GM21723 (cell line): ENCODE measurements around the gene FRMPD1.

ENCODE experiments used
- ATAC-seq: cut with Tn5 transposase; IDR thresholded peaks from one replicate; pipeline ENCODE4 v1.9.1; 2021; ENCODE audit warnings: mild to moderate bottlenecking, moderate library complexity; ENCODE audit not compliant: unreplicated experiment

Gene FRMPD1

GRCh38 chr9:37769306-37769705, 118.6 kb downstream of the FRMPD1 start:
- ATAC-seq: no peak

- no peak for ATAC-seq
Observed at GRCh38 chr9:37769995-37770394, 119.2 kb downstream of the FRMPD1 start.

- no peak for ATAC-seq
Observed at GRCh38 chr9:37775216-37775919, 124.6 kb downstream of the FRMPD1 start.

DNA sequence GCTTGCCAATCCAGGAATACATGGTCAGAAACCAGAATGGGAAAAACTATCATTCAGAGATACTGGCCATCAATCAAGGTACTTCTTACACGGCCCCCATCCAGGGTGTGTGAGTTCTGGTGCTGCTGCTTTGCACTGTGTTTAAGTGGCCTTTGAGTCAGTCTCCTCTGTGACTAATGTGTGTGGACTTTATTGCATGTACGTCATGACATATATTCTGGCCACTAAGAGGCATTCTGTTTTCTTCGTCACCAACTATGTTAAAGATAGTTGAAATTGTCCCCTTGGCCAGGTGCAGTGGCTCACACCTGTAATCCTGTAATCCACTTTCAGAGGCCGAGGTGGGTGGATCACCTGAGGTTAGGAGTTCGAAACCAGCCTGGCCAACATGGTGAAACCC, 125.6 kb downstream of the FRMPD1 start:
- ATAC-seq: no peak

GRCh38 chr9:37778534-37778933, 127.8 kb downstream of the FRMPD1 start:
- no peak for ATAC-seq

DNA sequence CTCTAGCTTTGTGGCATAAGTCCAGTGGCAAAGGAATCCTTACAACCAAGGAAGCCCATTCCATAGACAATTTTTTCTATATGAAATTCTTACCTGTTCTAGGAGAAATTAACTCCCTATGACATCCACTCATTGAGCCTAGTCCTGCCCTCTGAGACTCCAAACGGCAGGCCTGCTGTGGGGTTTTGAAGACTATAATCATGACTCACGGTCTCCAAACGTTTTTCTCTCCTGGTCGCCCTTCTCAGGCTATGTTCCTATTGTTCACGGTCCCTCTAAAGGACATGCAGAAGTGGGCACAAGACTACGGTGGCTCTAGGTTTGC, 133.5 kb downstream of the FRMPD1 start:
- peak; percentile 1 for ATAC-seq

GRCh38 chr9:37784616-37785483, 134.1 kb downstream of the FRMPD1 start, which contains the start of gene EXOSC3:
Gene EXOSC3 (minus strand): TSS chr9:37785064. CDS start chr9:37785044, 20 bp downstream.
- peak; percentile 93 for ATAC-seq

DNA sequence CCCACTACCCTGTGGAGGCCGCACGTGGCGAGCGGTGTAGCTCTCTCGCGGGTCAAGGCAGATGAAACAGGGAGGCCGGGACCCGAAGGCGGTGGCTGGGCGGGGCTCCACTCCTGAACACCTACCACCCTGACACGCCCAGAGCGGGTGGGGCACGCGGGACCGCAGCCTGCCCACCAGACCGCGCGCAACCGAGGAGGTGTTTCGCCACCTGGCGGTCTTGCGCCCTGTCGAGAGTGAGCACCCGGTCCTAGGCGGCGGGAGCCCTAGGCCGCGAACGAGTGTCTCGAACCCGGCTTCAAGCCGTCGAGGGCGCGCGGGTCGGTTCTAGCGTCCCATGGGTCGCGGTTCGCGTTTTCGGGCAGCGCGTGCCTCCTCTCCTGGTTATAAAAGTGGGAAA, 136.3 kb downstream of the FRMPD1 start:
- ATAC-seq: no peak

DNA sequence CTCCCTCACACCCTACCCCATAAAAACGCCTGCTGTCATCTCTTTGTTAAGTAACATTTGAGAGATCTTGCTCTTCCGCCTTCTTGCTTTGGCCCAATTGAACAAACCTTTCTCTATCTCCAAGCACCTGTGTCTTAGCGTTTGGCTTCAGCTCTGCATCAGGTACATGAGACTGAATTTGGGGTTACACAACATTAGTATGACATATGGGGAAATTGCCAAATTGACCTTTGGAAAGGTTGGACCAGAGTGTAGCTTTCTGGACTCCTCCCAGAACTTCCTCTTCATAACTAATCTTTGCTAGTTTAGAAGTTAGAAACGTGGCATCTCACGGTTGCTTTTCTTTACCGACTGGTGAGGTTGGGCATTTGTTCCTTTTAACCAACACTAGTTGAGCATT, 137.6 kb downstream of the FRMPD1 start:
- ATAC-seq: no peak

- ATAC-seq: no peak
Observed at GRCh38 chr9:37790096-37790495, 139.3 kb downstream of the FRMPD1 start.

GRCh38 chr9:37792122-37792521, 141.4 kb downstream of the FRMPD1 start:
- ATAC-seq: no peak

- no peak for ATAC-seq
Observed at GRCh38 chr9:37796232-37796631, 145.5 kb downstream of the FRMPD1 start.
